ENCODE data around the gene KRT81. TPM values are rescaled to one million over a fixed set of nuclear protein-coding genes. Genes with fewer than 3 reads are reported as not detected.

KRT81 gene
- total RNA-seq, 1 donor from 2014 or later: not detected

- H3K36me3 Mint-ChIP-seq (ENCODE audit: unreplicated experiment): no peaks in the 10 kb centered on the region
- H3K27ac Mint-ChIP-seq (ENCODE audit: unreplicated experiment): no peak overlapping the region
- no peak for DNase-seq
- peaks cover 4% of the 10 kb centered on the region for H3K9me3 Mint-ChIP-seq (ENCODE audit: unreplicated experiment)
- TF ChIP-seq CTCF (IDR thresholded peaks at IDR 0.05; ENCODE audit: partially characterized antibody, unreplicated experiment): no peak
- peaks cover 7% of the 10 kb centered on the region for H3K4me1 Mint-ChIP-seq (ENCODE audit: low read depth, unreplicated experiment)
- H3K27me3 Mint-ChIP-seq (ENCODE audit: unreplicated experiment): peaks cover 12% of the 10 kb centered on the region
- H3K4me3 Mint-ChIP-seq (ENCODE audit: unreplicated experiment): no peak overlapping the region
Measured at GRCh38 chr12:52236386-52237050, 54.8 kb downstream of the KRT81 start.

Other genes starting within 250 kb of the KRT81 start
- gene NR4A1, start 240.1 kb downstream of the KRT81 start, total RNA-seq (ENCODE audit: unreplicated experiment): 8.5 TPM
- gene ATG101, start 221.6 kb downstream of the KRT81 start, total RNA-seq (ENCODE audit: unreplicated experiment): 26.2 TPM
- 0.88 TPM for gene SMIM41, start 211.8 kb downstream of the KRT81 start, total RNA-seq (ENCODE audit: unreplicated experiment)
- not detected for gene KRT80, start 99.5 kb downstream of the KRT81 start, total RNA-seq (ENCODE audit: unreplicated experiment)
- gene KRT7, start 58.3 kb downstream of the KRT81 start, total RNA-seq (ENCODE audit: unreplicated experiment): not detected
- gene KRT86, start 16.9 kb downstream of the KRT81 start, total RNA-seq (ENCODE audit: unreplicated experiment): not detected
- gene KRT83, start 29.9 kb upstream of the KRT81 start, total RNA-seq (ENCODE audit: unreplicated experiment): not detected
- gene KRT85, start 75.9 kb upstream of the KRT81 start, total RNA-seq (ENCODE audit: unreplicated experiment): not detected
- gene KRT84, start 94.1 kb upstream of the KRT81 start, total RNA-seq (ENCODE audit: unreplicated experiment): not detected
- not detected for gene KRT82, start 114.8 kb upstream of the KRT81 start, total RNA-seq (ENCODE audit: unreplicated experiment)
- gene KRT75, start 142.8 kb upstream of the KRT81 start, total RNA-seq (ENCODE audit: unreplicated experiment): not detected
- gene KRT6B, start 160.6 kb upstream of the KRT81 start, total RNA-seq (ENCODE audit: unreplicated experiment): not detected
- not detected for gene KRT6C, start 182.3 kb upstream of the KRT81 start, total RNA-seq (ENCODE audit: unreplicated experiment)
- not detected for gene KRT6A, start 201.7 kb upstream of the KRT81 start, total RNA-seq (ENCODE audit: unreplicated experiment)
- gene KRT5, start 228.9 kb upstream of the KRT81 start, total RNA-seq (ENCODE audit: unreplicated experiment): not detected

All from glutamatergic neuron (in vitro differentiated cells).